ENCODE results near the gene PDE4D.

- TF ChIP-seq CTCF (IDR thresholded peaks at IDR 0.05) = no peak
- no peak for TF ChIP-seq EZH2 (IDR thresholded peaks at IDR 0.05)
- no peak for TF ChIP-seq EZH2phosphoT487 (IDR thresholded peaks at IDR 0.05)
Observed at GRCh38 chr5:59757442-59757841, 136.1 kb downstream of the PDE4D start.

Measured in neural progenitor cell (in vitro differentiated cells).